OCI-LY1 (cell line): ENCODE results near the gene FGGY.

Experiments
- H2AFZ ChIP-seq: fragments of 200-600 bp; sonication (generic), shearing (Covaris generic); 2 replicates; pipeline ENCODE4 v1.6.0; 2014; ENCODE audit warnings: antibody characterized with exemption, mild to moderate bottlenecking, low read length
- H3F3A ChIP-seq: fragments of 200-600 bp; sonication (generic), shearing (Covaris generic); 2 replicates; pipeline ENCODE4 v1.6.0; 2014; ENCODE audit warnings: mild to moderate bottlenecking, antibody characterized with exemption, low read length, moderate library complexity; ENCODE audit not compliant: insufficient read depth
- H3K27ac ChIP-seq: fragments of 200-600 bp; sonication (generic); 2 replicates; pipeline ENCODE4 v1.5.1; 2014; ENCODE audit warnings: low read length, mixed run types, mild to moderate bottlenecking, low read depth; ENCODE audit not compliant: poor library complexity, severe bottlenecking
- H3K27me3 ChIP-seq: fragments of 200-600 bp; sonication (generic); 2 replicates; pipeline ENCODE4 v1.6.0; 2014; ENCODE audit warnings: antibody characterized with exemption, mild to moderate bottlenecking, low read length, moderate library complexity; ENCODE audit not compliant: insufficient read depth
- H3K36me3 ChIP-seq: fragments of 200-600 bp; sonication (generic); 2 replicates; pipeline ENCODE4 v1.6.1; 2014; ENCODE audit warnings: mild to moderate bottlenecking, antibody characterized with exemption, low read length, moderate library complexity, mixed read lengths; ENCODE audit not compliant: insufficient read depth
- H3K4me1 ChIP-seq: fragments of 200-600 bp; sonication (generic); 2 replicates; pipeline ENCODE4 v1.5.1; 2014; ENCODE audit warnings: mild to moderate bottlenecking, low read length, moderate library complexity; ENCODE audit not compliant: insufficient read depth, severe bottlenecking
- H3K4me2 ChIP-seq: fragments of 200-600 bp; sonication (generic), shearing (Covaris generic); 2 replicates; pipeline ENCODE4 v1.6.1; 2014; ENCODE audit warnings: low read length
- H3K4me3 ChIP-seq: fragments of 200-600 bp; sonication (generic); 2 replicates; pipeline ENCODE4 v1.5.1; 2014; ENCODE audit warnings: low read length, low read depth, mild to moderate bottlenecking, mixed read lengths; ENCODE audit not compliant: poor library complexity, severe bottlenecking
- H3K79me2 ChIP-seq: fragments of 200-600 bp; shearing (Covaris generic); 2 replicates; pipeline ENCODE4 v1.6.1; 2016; ENCODE audit warnings: mixed run types, low read length, mixed read lengths; ENCODE audit not compliant: insufficient read depth
- H3K9ac ChIP-seq: fragments of 200-600 bp; sonication (generic), shearing (Covaris generic); 2 replicates; pipeline ENCODE4 v1.6.1; 2014; ENCODE audit warnings: mild to moderate bottlenecking, low read length, mixed read lengths
- H3K9me2 ChIP-seq: fragments of 200-600 bp; sonication (generic), shearing (Covaris generic); 2 replicates; pipeline ENCODE4 v1.6.1; 2014; ENCODE audit warnings: low read depth, mild to moderate bottlenecking, low read length, mixed read lengths
- H3K9me3 ChIP-seq: fragments of 200-600 bp; shearing (Covaris generic); 2 replicates; pipeline ENCODE4 v1.6.1; 2014; ENCODE audit warnings: low read length, mixed read lengths
- H4K20me1 ChIP-seq: fragments of 200-600 bp; sonication (generic), shearing (Covaris generic); 2 replicates; pipeline ENCODE4 v1.6.0; 2016; ENCODE audit warnings: mild to moderate bottlenecking, low read length; ENCODE audit not compliant: insufficient read depth
- EZH2 ChIP-seq: fragments of 200-600 bp; sonication (generic), shearing (Covaris generic); IDR thresholded peaks from 2 replicates; pipeline ENCODE4 v1.8.0; 2017; ENCODE audit warnings: borderline replicate concordance, mixed run types, mild to moderate bottlenecking, antibody characterized with exemption, low read length, moderate library complexity, mixed read lengths
- TF ChIP-seq, protein P1 (sequence below): fragments of 200-600 bp; sonication (generic), shearing (Covaris generic); IDR thresholded peaks from 2 replicates; pipeline ENCODE4 v1.5.1; 2017; ENCODE audit warnings: mild to moderate bottlenecking, antibody characterized with exemption, low read length, moderate library complexity, mixed read lengths

The FGGY gene

DNA sequence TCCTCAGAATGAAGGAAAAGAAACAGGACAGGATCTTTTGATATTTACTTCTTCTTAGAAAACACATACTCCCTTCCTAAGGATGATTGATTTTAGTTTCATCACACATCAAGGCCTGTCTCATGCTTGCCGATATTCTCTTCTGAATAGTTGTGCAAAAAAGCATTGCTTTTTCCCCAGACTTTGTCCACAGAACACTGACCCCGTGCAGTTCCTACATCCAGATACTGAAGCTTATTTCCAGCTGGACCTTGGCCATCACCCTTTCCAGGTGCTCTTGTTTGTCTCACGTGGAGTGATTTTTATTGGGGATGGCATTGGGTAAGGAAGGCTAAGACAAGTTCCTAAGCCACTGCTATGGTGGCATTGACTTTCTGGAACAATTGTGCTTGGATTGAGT lies 320.5 kb downstream of the FGGY start:
- TF ChIP-seq, protein P1, sequence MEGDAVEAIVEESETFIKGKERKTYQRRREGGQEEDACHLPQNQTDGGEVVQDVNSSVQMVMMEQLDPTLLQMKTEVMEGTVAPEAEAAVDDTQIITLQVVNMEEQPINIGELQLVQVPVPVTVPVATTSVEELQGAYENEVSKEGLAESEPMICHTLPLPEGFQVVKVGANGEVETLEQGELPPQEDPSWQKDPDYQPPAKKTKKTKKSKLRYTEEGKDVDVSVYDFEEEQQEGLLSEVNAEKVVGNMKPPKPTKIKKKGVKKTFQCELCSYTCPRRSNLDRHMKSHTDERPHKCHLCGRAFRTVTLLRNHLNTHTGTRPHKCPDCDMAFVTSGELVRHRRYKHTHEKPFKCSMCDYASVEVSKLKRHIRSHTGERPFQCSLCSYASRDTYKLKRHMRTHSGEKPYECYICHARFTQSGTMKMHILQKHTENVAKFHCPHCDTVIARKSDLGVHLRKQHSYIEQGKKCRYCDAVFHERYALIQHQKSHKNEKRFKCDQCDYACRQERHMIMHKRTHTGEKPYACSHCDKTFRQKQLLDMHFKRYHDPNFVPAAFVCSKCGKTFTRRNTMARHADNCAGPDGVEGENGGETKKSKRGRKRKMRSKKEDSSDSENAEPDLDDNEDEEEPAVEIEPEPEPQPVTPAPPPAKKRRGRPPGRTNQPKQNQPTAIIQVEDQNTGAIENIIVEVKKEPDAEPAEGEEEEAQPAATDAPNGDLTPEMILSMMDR, result no peak
- no peak for TF ChIP-seq EZH2
- Histone ChIP-seq H3K79me2 (no peaks in the 10 kb centered on the region), H3K4me2 (no peak overlapping the region), H3K9me2 (no peaks in the 10 kb centered on the region), H2AFZ (no peak overlapping the region), H3K36me3 (no peaks in the 10 kb centered on the region), H4K20me1 (no peaks in the 10 kb centered on the region), H3K27ac (no peak overlapping the region), H3K4me1 (no peaks in the 10 kb centered on the region), H3K4me3 (no peak overlapping the region), H3K9ac (no peak overlapping the region), H3K27me3 (no peaks in the 10 kb centered on the region), H3K9me3 (no peaks in the 10 kb centered on the region), H3F3A (no peaks in the 10 kb centered on the region)

DNA sequence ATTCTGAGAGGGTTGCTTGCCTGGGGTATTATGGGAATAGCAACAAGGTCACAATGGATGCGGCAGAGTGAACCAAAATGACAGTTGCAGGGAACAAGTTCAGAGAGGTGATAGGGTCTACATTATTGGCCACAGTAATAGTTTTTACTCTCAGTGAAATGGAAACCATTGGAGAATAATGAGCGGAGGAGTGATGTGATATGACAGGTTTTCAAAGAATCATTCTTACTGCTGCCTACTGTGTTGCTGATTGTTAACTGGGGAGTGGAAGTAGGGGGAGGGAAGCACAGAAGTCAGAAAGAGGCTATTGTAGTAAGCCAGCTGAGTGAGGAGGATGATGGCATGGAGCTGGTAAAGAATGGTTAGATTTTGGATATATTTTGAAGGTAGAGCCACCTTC lies 322.7 kb downstream of the FGGY start:
- Histone ChIP-seq H3K36me3 (no peaks in the 10 kb centered on the region), H4K20me1 (no peaks in the 10 kb centered on the region)
- TF ChIP-seq, protein P1, result no peak
- TF ChIP-seq EZH2, result no peak

DNA sequence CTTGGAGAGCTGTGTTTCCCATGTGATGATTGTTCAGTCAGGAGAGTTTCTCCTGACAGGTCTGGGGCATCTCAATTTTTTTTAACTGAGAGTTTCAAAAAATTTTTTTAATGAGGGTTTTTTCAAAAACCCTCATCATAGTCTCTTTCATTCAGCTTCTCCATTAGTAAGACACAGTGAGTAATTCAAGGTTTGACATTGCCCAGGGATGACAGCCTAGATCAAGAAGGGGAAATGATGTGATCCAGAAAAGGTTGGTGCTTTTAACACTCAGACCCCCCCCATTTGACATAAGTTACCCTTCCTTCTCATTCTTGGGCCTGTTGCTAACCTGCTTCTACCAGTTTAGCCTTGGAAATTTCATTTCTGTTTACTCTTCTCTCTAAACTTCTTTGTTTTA lies 328.5 kb downstream of the FGGY start:
- Histone ChIP-seq H3K79me2 (no peaks in the 10 kb centered on the region), H4K20me1 (no peaks in the 10 kb centered on the region), H3K9me3 (no peaks in the 10 kb centered on the region), H3K4me2 (no peak overlapping the region), H3K4me3 (no peak overlapping the region), H3K27me3 (no peaks in the 10 kb centered on the region), H3K36me3 (no peaks in the 10 kb centered on the region), H3K27ac (no peak overlapping the region), H3K9ac (no peak overlapping the region), H2AFZ (no peak overlapping the region), H3K4me1 (no peaks in the 10 kb centered on the region), H3K9me2 (no peaks in the 10 kb centered on the region), H3F3A (no peaks in the 10 kb centered on the region)
- TF ChIP-seq, protein P1, result no peak
- TF ChIP-seq EZH2, result no peak

More for the DNA sequence above, 322.7 kb downstream of the FGGY start:
- Histone ChIP-seq H3K9me2 (no peaks in the 10 kb centered on the region), H2AFZ (no peak overlapping the region), H3K27me3 (no peaks in the 10 kb centered on the region), H3F3A (no peaks in the 10 kb centered on the region), H3K4me3 (no peak overlapping the region), H3K27ac (no peak overlapping the region), H3K9ac (no peak overlapping the region), H3K4me1 (no peaks in the 10 kb centered on the region), H3K79me2 (no peaks in the 10 kb centered on the region), H3K4me2 (no peak overlapping the region), H3K9me3 (no peaks in the 10 kb centered on the region)
